ENCODE results near the gene SUFU. TPM values are rescaled to one million over a fixed set of nuclear protein-coding genes. Genes with fewer than 3 reads are reported as not detected.
"Not testable (repeated sequence)": the region's sequence is repeated elsewhere in the genome, so short reads cannot be mapped to it uniquely, and the experiment has no call there.

SUFU gene
- 12.8 TPM for polyA plus RNA-seq (2013, experiment 1 of 2; ENCODE audit: insufficient read length)
- 11.5 TPM for polyA plus RNA-seq (2013, experiment 2 of 2; ENCODE audit: insufficient read length)

DNA sequence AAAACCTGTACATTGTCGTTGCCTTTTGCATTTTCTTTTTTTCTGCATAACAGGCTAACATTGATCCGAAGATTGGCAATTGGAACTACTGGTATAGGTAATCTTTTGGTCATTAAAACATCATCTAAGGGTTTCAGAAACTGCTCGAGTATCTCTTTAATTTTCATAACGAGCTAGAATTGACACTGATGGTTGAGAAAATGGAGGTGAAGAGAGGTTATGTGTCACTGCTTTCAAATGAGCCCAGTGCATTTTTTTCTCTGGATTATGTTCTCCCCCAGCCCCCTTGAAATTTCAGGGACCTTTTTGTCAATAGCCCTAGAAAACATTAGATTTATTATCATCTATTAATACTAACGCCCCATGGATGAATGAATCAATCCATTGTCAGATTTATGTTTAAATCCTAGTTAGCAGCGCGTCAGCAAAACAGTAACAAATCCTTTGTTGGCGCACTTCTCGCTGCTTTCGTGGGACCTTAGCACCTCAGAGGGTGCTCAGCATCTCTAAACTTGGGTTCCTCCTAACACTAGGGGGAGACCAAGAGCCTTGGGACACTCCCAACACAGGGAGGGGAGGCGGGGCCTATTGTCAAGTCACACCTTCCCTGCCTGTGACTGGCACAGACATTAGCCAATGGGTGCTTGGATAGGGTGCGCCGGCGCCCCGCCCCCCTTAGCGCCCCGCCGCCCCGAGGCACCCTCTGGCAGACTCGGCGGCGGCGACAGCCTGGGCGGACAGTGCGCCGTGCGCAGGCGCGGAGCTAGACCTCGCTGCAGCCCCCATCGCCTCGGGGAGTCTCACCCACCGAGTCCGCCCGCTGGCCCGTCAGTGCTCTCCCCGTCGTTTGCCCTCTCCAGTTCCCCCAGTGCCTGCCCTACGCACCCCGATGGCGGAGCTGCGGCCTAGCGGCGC lies at the start of gene SUFU:
SUFU (plus strand) TSS at position 709 of the 915 bp plus-strand sequence; CDS start at position 890, 181 bp downstream.
- DNase-seq = peak; percentile 98

DNA sequence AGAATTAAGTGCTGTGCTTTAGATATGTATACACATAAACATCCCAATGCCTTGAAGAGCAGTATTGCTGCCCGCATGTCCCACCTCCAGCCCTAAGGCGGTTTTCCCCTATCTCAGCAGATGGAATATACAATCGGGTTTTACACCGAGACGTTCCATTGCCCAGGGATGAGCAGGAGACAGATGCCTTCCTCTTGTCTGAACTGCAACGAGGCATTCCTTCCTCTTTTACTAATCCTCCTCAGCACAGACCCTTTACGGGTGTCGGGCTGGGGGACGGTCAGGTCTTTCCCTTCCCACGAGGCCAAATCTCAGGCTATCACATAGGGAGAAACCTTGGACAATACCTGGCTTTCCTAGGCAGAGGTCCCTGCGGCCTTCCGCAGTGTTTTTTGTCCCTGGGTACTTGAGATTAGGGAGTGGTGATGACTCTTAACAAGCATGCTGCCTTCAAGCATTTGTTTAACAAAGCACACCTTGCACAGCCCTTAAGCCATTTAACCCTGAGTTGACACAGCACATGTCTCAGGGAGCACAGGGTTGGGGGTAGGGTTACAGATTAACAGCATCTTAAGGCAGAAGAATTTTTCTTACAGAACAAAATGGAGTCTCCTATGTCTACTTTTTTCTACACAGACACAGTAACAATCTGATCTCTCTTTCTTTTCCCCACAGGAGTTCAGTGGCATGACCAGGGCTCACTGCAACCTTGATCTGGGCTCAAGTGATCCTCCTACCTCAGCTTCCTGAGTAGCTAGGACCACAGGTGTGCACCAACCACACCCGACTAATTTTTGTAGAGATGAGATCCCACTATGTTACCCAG lies 48.9 kb upstream of the SUFU start:
- not testable (repeated sequence) for DNase-seq

DNA sequence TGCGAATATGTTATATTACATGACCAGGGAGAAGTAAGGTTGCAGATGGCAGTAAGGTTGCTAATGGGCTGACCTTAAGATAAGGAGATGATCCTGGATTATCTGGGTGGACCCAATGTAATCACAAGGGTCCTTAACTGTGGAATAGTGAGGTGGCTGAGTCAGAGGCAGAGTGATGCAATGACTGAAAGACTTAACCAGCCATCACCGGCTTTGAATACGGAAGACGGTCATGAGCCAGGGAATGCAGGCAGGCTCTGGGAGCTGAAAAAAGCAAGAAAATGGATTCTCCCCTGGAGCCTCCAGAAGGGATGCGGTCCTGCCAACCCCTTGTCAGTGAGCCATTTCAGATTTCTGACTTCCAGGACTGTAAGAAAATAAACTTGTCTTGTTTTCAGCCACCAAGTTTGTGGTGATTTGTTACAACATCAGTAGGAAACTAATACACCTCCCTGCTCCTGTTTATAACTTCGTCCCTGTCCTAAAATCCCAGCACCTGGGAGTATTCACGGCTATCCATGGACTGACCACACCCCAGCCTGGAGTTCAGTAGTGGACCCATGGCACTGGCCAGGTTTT lies 47.8 kb upstream of the SUFU start:
- peak; percentile 72 for DNase-seq

DNA sequence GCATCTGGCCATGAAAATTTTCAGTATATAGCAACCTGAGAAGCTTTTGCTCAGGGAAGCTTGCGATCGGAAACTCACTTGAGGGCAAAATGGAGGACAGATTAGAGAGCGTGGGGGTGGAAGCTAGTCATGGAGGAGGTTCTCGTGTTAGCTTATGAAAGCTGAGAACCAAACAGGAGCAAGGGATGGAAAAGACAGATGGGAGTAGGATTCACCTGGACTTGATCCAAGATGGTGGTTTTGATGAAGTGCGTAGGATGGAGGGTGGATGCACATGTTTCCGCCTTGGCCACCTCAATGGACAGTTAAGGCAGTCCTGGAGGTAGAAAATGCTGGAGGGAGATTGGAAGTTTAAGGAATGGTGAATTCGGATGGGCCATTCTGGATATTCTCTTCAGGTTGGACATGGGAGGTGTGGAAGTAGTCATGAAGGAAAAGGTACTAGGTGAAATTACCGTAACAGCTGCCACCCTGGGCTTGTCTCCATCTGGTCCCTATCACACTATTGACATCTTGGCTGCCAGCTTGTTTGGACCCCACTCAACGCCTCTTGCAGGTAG lies 46.1 kb upstream of the SUFU start:
- no peak for DNase-seq

DNA sequence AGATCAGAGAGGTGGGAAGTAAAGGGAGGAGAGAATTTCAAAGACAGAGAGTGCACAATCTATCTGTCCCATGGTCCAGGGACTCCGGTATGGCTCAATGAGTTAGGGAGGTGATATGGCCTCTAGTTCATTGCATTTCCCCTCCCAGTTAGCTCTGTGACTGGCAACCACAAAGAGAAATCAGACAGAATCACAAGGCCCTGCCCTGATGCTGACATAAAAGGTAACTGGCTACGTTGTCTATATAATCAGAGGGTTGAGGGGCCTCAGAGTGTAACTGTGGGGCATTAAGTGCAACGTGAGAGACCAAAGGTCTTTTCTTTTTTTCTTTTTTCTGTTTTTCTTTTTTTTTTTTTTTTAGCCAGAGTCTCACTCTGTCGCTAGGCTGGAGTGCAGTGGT lies 45.1 kb upstream of the SUFU start:
- no peak for DNase-seq

DNA sequence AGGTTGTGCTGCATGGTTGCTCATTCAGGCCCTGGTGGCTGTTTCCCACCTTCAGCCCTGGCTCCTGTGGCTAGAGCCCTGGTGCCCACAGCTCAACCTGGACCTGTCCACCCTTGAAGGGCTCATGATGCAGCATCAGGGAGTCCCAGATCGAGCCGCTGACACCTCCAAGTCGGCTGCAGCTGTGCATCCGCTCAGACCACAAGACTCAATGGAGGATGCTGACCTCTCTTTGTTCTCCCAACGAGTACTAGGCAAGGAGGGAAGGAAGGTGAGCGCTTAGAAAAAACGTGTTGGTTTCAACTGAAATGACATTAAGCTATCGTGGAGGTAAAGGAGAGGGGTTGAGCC lies 43.0 kb upstream of the SUFU start:
- DNase-seq = no peak

DNA sequence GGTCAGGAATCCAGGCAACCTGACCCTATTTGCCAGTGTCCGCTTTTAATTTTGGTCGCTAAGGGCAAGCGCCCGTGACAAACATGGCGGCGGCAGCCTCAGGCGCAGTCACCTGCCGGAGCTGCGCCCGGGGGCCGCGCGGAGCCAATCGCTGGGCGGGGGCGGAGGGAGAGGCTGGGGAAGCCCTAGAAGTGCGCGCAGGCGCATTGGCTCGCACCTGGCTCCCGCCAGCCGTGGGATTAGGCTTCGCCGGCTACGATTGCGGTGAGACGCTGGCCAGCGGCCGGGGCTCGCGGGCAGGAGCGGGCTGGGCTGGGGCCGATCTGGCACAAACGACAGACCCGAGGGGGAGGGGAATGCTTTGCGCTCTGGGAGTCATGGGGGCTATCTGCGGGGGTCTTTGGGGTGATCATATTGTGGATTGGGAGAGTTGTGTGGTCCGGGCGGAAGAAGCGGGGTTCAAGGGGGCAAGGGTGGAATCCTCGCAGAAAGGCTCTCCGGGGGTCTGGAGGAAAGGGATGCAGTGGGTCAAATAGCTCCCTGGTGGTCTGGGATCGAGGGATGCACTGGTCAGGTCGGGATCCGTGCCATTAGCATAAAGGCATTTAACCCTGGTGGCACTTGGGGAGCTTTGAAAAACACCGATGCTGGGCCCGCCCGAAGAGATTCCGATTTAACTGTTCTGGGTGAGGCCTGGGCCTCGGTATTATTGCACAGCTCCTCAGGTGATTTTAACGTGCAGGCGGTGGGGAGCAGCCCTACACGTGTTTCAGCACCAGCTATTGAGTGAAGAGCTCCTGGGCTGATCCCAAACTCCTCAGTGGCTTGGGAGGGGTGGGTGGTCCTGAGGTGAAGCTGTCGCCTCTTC lies 42.4 kb upstream of the SUFU start:
- DNase-seq = peak; percentile 79

DNA sequence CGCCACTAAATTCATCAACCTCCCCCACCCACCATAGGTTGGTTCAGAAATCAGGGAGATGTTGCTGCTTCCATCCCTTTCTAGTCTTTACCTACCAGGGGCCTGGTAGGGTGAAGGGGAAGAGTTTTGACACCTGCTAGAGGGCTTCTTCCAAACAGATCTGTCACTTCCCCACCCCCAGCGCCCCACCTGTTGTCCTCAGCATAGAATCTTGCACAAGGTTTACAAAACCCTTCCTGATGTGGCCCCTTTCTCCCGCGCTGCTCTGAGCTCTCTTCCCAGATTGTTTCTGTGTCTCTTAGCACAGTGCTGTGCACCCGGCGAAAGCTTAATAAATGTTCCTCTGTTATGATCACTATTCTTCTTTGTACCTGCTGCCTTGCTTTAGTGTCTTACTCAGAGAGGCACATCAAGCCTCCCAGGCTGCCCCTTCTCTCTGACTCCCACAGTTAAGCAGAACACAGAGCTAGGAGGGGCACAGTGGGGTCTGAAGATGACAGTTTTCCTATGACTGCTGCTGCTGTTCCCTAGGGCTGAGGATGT lies 41.2 kb upstream of the SUFU start:
- no peak for DNase-seq

DNA sequence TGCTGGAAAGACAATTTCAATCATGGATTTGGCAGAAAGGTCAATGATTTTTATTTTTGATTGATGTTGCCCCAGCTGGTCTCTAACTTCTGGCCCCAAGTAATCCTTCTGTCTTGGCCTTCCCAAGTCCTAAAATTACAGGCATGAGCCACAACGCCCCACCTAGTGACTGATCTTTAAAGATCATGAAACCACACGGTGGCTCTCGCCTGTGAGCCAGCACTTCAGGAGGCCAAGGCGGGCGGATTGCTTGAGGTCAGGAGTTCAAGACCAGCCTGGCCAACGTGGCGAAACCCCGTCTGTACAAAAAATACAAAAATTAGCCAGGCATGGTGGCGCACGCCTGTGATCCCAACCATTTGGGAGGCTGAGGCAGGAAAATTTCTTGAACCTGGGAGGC lies 39.8 kb upstream of the SUFU start:
- DNase-seq = no peak

DNA sequence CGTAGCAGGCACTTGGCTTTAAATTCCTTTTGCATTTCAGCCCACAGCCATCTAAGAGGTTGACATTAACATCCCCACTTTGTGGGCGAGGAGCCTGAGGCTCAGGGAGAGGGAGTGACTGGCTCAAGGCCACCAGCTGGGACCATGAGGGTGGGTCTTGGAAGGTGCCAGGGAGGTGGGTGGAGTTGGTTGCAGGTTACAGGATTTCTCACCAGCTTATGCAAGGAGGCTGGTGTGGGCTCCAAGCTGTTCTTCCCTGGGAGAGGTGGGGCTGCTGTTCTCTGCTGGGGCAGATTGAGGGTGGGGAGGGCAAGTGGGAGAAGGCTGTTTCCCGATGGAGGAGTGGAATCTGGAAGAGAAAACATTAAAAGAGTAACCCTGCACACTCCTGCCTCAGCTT lies 38.3 kb upstream of the SUFU start:
- DNase-seq = no peak

DNA sequence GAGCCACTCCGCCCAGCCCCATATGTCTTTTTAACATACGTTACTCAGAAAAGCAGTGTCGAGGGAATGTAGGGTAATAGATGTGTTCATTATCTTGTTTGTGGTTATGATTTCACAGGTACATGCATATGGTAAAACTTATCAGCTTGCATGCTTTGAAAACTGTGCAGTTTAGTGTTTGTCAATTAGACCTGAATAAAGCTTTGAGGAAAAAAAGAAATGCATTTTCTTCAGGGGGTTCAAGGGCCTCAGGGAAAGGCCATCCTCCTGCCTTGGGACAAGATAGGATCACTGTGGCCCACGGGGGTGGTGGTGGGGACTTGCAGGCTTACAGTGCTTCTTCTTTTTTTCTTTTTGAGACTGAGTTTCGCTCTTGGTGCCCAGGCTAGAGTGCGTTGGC lies 36.5 kb upstream of the SUFU start:
- no peak for DNase-seq

DNA sequence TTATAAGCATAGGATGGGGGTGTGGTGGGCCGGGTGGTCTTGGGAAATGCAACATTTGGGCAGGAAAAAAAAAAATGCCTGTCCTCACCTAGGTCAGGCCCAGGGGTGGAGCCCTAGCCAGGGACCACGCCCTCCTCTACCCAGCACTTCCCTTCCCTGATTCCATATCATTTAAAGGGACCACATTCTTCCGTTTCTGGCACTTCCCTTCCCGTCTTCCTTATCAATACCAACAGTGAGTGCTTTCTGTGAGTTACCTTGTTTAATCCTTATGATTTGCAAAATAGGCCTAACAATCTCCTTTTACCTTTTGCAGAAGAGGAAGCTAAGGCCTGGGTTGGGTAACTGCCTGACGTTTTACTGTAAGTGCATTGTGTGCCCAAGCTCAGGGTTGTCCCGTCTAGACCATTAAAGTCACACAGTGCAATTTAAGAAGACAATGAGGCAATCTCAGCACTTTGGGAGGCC lies 35.8 kb upstream of the SUFU start:
- no peak for DNase-seq

DNA sequence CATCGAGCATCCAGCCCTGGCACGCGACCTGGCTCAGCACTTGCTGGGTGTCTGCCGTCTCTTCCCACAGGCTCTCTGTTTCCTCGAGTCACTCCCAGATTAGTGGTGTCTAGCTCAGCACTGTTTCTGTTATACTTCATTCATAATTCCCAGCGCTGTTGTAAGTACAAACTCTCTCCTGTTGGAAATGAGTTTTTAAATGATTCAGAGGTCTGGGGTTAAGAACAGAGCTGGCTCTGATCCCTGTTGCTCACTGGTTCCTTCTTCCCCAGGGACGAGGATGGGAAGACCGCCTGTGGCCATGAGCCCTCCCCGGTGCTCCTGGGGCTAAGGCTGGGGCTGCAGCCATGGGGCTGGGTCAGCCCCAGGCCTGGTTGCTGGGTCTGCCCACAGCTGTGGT lies 35.1 kb upstream of the SUFU start:
- no peak for DNase-seq

DNA sequence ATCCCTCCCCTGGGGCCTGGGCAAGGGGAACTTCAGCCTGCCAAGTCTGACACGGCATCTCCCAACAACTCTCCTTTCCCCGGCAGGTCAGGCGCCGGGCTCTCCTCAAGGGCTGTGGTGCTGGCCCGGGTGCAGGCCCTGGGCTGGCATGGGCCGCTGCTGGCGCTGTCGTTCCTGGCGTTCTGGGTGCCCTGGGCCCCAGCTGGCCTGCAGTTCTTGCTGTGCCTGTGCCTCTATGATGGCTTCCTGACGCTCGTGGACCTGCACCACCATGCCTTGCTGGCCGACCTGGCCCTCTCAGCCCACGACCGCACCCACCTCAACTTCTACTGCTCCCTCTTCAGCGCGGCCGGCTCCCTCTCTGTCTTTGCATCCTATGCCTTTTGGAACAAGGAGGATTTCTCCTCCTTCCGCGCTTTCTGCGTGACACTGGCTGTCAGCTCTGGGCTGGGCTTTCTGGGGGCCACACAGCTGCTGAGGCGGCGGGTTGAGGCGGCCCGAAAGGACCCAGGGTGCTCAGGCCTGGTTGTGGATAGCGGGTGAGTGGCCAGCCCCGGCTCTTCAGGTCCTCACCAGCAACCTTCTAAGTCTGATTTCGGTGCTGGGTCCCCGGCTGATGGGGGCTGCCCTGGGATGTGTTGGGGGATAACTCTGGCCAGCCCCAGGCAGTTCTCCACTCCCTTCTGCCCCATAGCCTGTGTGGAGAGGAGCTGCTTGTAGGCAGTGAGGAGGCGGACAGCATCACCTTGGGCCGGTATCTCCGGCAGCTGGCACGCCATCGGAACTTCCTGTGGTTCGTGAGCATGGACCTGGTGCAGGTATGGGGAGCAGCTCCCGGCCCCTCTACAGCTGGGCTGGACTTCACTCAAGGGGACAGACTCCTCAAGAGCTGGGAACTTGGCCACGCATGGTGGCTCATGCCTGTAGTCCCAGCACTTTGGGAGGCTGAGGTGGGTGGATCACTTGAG lies 32.9 kb upstream of the SUFU start:
- DNase-seq = no peak

DNA sequence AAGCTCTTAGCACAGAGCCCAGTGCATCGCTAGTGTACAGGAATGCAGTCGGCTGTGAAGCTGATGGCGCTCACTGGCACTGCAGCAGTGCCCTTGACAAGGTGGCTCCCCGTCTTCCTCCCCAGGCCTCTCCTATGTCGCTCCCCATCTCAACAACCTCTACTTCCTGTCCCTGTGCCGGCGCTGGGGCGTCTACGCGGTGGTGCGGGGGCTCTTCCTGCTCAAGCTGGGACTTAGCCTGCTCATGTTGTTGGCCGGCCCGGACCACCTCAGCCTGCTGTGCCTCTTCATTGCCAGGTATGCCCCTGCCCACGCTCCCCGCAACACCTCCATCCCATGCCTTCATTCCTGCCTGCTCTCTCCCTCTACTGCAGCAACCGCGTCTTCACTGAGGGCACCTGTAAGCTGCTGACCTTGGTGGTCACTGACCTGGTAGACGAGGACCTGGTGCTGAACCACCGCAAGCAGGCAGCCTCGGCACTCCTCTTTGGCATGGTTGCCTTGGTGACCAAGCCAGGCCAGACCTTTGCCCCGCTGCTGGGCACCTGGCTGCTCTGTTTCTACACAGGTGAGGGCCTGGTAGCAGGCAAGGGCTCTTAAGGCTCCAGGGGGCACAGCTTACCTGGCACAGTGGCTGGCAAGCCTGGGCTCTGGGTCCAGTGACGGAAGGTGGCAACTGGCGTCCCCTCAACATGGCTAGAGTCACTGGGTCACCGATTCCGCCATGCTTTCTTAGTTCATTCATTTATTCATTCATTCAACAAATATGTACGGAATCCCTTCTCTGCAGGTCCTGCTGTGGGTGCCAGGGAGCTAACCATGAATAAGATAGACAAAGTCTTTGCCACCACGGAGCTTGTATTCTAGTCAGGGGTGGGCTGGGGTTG lies 30.1 kb upstream of the SUFU start:
- no peak for DNase-seq

DNA sequence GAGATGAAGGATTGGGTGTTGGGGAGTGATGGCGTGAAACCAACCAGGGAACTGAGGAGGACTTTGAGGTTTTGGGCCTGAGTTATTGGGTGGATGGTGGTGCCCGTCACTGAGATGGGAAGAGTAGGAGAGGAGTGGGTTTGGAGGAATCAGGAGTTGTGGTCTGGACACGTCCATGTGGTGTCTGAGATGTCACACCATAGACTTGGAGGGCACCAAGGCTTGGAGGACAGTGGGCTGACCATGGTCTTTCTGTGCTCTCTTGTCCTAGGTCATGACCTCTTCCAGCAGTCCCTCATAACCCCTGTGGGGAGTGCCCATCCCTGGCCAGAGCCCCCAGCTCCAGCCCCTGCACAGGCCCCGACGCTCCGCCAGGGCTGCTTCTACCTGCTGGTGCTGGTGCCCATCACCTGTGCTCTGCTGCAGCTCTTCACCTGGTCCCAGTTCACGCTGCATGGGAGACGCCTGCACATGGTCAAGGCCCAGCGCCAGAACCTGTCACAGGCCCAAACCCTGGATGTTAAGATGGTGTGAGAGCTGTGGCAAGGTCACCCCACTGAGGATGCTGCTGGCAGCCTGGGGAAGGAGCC lies 28.2 kb upstream of the SUFU start:
- DNase-seq = no peak

DNA sequence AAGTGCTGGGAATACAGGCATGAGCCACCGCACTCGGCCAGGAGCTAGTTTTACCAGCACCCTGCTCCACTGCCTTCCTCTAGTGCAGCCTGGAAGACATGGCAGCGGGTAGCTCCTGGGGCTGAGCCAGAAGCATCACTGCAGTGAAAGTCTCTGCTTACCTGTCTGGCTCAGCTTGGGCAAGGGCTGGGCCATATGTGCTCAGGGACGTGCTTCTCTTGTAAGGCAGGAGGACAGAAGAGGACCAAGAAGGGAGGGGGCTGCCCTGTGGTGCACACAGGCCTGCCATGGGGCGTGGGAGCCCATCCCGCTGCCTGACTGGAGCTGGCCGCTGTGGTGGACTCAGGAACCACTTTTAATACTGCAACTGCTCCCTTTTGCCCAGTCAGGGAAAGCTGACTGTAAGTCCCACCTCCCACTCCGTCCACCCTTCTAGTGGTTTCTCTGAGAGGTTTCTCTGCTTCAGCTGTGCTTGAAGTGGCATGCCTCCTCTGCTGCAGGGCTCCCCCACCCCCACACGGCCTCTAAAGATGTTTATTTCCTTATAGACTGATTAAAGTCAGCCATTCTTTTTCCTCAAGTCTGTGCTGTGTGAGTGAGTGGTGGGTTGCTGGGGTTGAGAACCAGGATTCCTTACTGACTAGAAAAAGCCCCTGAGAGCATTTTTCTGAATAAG lies 27.2 kb upstream of the SUFU start:
- DNase-seq = no peak

DNA sequence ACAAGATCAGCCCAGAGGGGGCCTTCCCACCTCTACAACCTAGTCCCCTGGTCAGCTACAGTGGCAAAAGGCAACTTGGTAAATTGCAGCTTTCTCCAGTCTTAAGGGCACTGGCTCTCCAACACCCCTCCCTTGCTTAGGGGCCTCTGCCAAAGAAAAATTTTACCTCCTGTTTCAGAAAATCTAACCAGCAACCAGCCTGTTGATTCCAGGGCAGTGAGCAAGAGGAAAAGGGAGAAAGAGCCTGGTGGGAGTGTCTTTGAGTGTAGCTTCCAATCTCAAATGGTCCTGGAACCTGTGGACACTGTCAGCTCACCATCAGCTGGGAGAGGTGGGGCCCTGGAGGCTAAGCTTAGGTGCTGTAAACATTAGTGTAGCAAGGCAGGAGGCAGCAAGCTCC lies 24.1 kb upstream of the SUFU start:
- DNase-seq = no peak
